ENCODE data around the gene DHRS4. TPM values are rescaled to one million over a fixed set of nuclear protein-coding genes. Genes with fewer than 3 reads are reported as not detected.

The DHRS4 gene
- total and polyA plus RNA-seq, 2 of the 13 experiments (the other 11 are each of a cell fraction or from before 2014, with no cell fraction given), result 23.9 to 45.1 TPM

- TF ChIP-seq MAZ (IDR thresholded peaks at IDR 0.05; ENCODE audit: borderline replicate concordance, low read depth, low read length) (0 out of 2 replicates have a peak, but pooled peaks have one; percentile 48), MAZ (CRISPR knock-in tag; IDR thresholded peaks at IDR 0.05; ENCODE audit: low read depth) (peak; percentile 78), ZNF230 (CRISPR knock-in tag; IDR thresholded peaks at IDR 0.05) (peak; percentile 90; the same call in 1 of the 2 replicates), ZNF556 (CRISPR knock-in tag; IDR thresholded peaks at IDR 0.05; ENCODE audit: borderline replicate concordance) (peak; percentile 51; the same call in 1 of the 2 replicates), RFXANK (CRISPR knock-in tag; IDR thresholded peaks at IDR 0.05) (peak; percentile 89), THAP8 (CRISPR knock-in tag; IDR thresholded peaks at IDR 0.05; ENCODE audit: borderline replicate concordance) (no peak), HIC2 (CRISPR knock-in tag; IDR thresholded peaks at IDR 0.05; ENCODE audit: low read depth) (no peak), CBFB (CRISPR knock-in tag; IDR thresholded peaks at IDR 0.05) (no peak), JDP2 (CRISPR knock-in tag; IDR thresholded peaks at IDR 0.05; ENCODE audit: borderline replicate concordance) (no peak), BATF2 (CRISPR knock-in tag; IDR thresholded peaks at IDR 0.05) (no peak), ZNF441 (CRISPR knock-in tag; IDR thresholded peaks at IDR 0.05; ENCODE audit: borderline replicate concordance) (no peak), GZF1 (CRISPR knock-in tag; IDR thresholded peaks at IDR 0.05) (no peak), FOSL1 (CRISPR knock-in tag; IDR thresholded peaks at IDR 0.05; ENCODE audit: borderline replicate concordance) (no peak), ZNF709 (CRISPR knock-in tag; IDR thresholded peaks at IDR 0.05) (no peak), SRSF1 (optimal IDR thresholded peaks at IDR 0.05; ENCODE audit: low read depth, low read length) (no peak), ZNF34 (CRISPR knock-in tag; IDR thresholded peaks at IDR 0.05; ENCODE audit: borderline replicate concordance) (0 out of 2 replicates have a peak, but pooled peaks have one; percentile 74), ZNF501 (CRISPR knock-in tag; IDR thresholded peaks at IDR 0.05) (peak; percentile 79), KLF11 (CRISPR knock-in tag; IDR thresholded peaks at IDR 0.05) (peak; percentile 90; the same call in 1 of the 2 replicates), ZFP1 (CRISPR knock-in tag; IDR thresholded peaks at IDR 0.05) (peak; percentile 87), RAD21 (CRISPR knock-in tag; IDR thresholded peaks at IDR 0.05) (peak; percentile 100), SNAPC2 (CRISPR knock-in tag; IDR thresholded peaks at IDR 0.05) (no peak), NR3C1 (CRISPR knock-in tag; IDR thresholded peaks at IDR 0.05) (no peak), MLX (CRISPR knock-in tag; IDR thresholded peaks at IDR 0.05) (0 out of 2 replicates have a peak, but pooled peaks have one; percentile 19), NFIC (IDR thresholded peaks at IDR 0.05; ENCODE audit: low read length) (no peak), ZNF547 (CRISPR knock-in tag; IDR thresholded peaks at IDR 0.05) (no peak; the same call in 1 of the 2 replicates), ZNF251 (CRISPR knock-in tag; IDR thresholded peaks at IDR 0.05) (no peak), EEA1 (CRISPR knock-in tag; IDR thresholded peaks at IDR 0.05; ENCODE audit: borderline replicate concordance) (no peak), ELF1 (CRISPR knock-in tag; IDR thresholded peaks at IDR 0.05) (peak; percentile 43)
Observed at GRCh38 chr14:24013654-24014514, 60.3 kb downstream of the DHRS4 start (continued).
